ENCODE measurements around the gene ADAMTS17.
"Not testable (repeated sequence)": the region's sequence is repeated elsewhere in the genome, so short reads cannot be mapped to it uniquely, and the experiment has no call there.

The ADAMTS17 gene

GRCh38 chr15:99982662-99983061, 359.1 kb downstream of the ADAMTS17 start:
- no peak overlapping the region for H3K4me3 ChIP-seq (ENCODE audit: low read length in 2 of 2)
- H3K27ac ChIP-seq (ENCODE audit: low read length): no peak overlapping the region
- no peaks in the 10 kb centered on the region for H3K27me3 ChIP-seq (ENCODE audit: control insufficient read depth in 1 of 2, insufficient read depth in 2 of 2, low read length in 2 of 2)
- peaks cover 4% of the 10 kb centered on the region for H3K4me1 ChIP-seq (ENCODE audit: control insufficient read depth, insufficient read depth, low read length)
- no peak overlapping the region for H3K9ac ChIP-seq (ENCODE audit: low read length in 2 of 2)
- no peaks in the 10 kb centered on the region for H3K36me3 ChIP-seq (ENCODE audit: control insufficient read depth in 2 of 2, insufficient read depth in 2 of 2, low read length in 2 of 2)
- no peaks in the 10 kb centered on the region for H3K9me3 ChIP-seq (ENCODE audit: control insufficient read depth in 2 of 2, low read length in 2 of 2)

- H3K27me3 ChIP-seq (ENCODE audit: control insufficient read depth in 1 of 2, insufficient read depth in 2 of 2, low read length in 2 of 2): no peaks in the 10 kb centered on the region
- no peaks in the 10 kb centered on the region for H3K36me3 ChIP-seq (ENCODE audit: control insufficient read depth in 2 of 2, insufficient read depth in 2 of 2, low read length in 2 of 2)
- no peak overlapping the region for H3K9ac ChIP-seq (ENCODE audit: low read length in 2 of 2)
- H3K4me3 ChIP-seq (ENCODE audit: low read length in 2 of 2): no peak overlapping the region
- peaks cover 4% of the 10 kb centered on the region for H3K4me1 ChIP-seq (ENCODE audit: control insufficient read depth, insufficient read depth, low read length)
- no peaks in the 10 kb centered on the region for H3K9me3 ChIP-seq (ENCODE audit: control insufficient read depth in 2 of 2, low read length in 2 of 2)
- H3K27ac ChIP-seq (ENCODE audit: low read length): no peak overlapping the region
These were observed 359.7 kb downstream of the ADAMTS17 start for GRCh38 chr15:99981839-99982658.

- no peak overlapping the region for H3K27ac ChIP-seq (ENCODE audit: low read length)
- no peaks in the 10 kb centered on the region for H3K9me3 ChIP-seq (ENCODE audit: control insufficient read depth in 2 of 2, low read length in 2 of 2)
- no peak overlapping the region for H3K4me3 ChIP-seq (ENCODE audit: low read length in 2 of 2)
- no peaks in the 10 kb centered on the region for H3K36me3 ChIP-seq (ENCODE audit: control insufficient read depth in 2 of 2, insufficient read depth in 2 of 2, low read length in 2 of 2)
- H3K9ac ChIP-seq (ENCODE audit: low read length in 2 of 2): no peak overlapping the region
- peaks cover 1% of the 10 kb centered on the region for H3K4me1 ChIP-seq (ENCODE audit: control insufficient read depth, insufficient read depth, low read length)
- H3K27me3 ChIP-seq (ENCODE audit: control insufficient read depth in 1 of 2, insufficient read depth in 2 of 2, low read length in 2 of 2): no peaks in the 10 kb centered on the region
These were observed 360.6 kb downstream of the ADAMTS17 start for GRCh38 chr15:99981191-99981647.

GRCh38 chr15:99980752-99981151, 361.0 kb downstream of the ADAMTS17 start:
- Histone ChIP-seq H3K36me3 (ENCODE audit: control insufficient read depth in 2 of 2, insufficient read depth in 2 of 2, low read length in 2 of 2) (no peaks in the 10 kb centered on the region), H3K27me3 (ENCODE audit: control insufficient read depth in 1 of 2, insufficient read depth in 2 of 2, low read length in 2 of 2) (no peaks in the 10 kb centered on the region), H3K9ac (ENCODE audit: low read length in 2 of 2) (no peak overlapping the region), H3K4me3 (ENCODE audit: low read length in 2 of 2) (no peak overlapping the region), H3K27ac (ENCODE audit: low read length) (no peak overlapping the region), H3K9me3 (ENCODE audit: control insufficient read depth in 2 of 2, low read length in 2 of 2) (no peaks in the 10 kb centered on the region), H3K4me1 (ENCODE audit: control insufficient read depth, insufficient read depth, low read length) (no peaks in the 10 kb centered on the region)

GRCh38 chr15:99979886-99980285, 361.9 kb downstream of the ADAMTS17 start:
- H3K9ac ChIP-seq (ENCODE audit: low read length in 2 of 2); H3K27me3 ChIP-seq (ENCODE audit: control insufficient read depth in 1 of 2, insufficient read depth in 2 of 2, low read length in 2 of 2); H3K4me3 ChIP-seq (ENCODE audit: low read length in 2 of 2); H3K4me1 ChIP-seq (ENCODE audit: control insufficient read depth, insufficient read depth, low read length); H3K27ac ChIP-seq (ENCODE audit: low read length); H3K9me3 ChIP-seq (ENCODE audit: control insufficient read depth in 2 of 2, low read length in 2 of 2); H3K36me3 ChIP-seq (ENCODE audit: control insufficient read depth in 2 of 2, insufficient read depth in 2 of 2, low read length in 2 of 2): not testable (repeated sequence)

GRCh38 chr15:99979371-99979770, 362.4 kb downstream of the ADAMTS17 start:
- H3K9ac ChIP-seq (ENCODE audit: low read length in 2 of 2): no peak overlapping the region
- no peak overlapping the region for H3K4me3 ChIP-seq (ENCODE audit: low read length in 2 of 2)
- H3K9me3 ChIP-seq (ENCODE audit: control insufficient read depth in 2 of 2, low read length in 2 of 2): no peaks in the 10 kb centered on the region
- no peak overlapping the region for H3K27ac ChIP-seq (ENCODE audit: low read length)
- no peaks in the 10 kb centered on the region for H3K36me3 ChIP-seq (ENCODE audit: control insufficient read depth in 2 of 2, insufficient read depth in 2 of 2, low read length in 2 of 2)
- H3K4me1 ChIP-seq (ENCODE audit: control insufficient read depth, insufficient read depth, low read length): no peaks in the 10 kb centered on the region
- no peaks in the 10 kb centered on the region for H3K27me3 ChIP-seq (ENCODE audit: control insufficient read depth in 1 of 2, insufficient read depth in 2 of 2, low read length in 2 of 2)

- H3K9me3 ChIP-seq (ENCODE audit: control insufficient read depth in 2 of 2, low read length in 2 of 2): no peaks in the 10 kb centered on the region
- no peaks in the 10 kb centered on the region for H3K36me3 ChIP-seq (ENCODE audit: control insufficient read depth in 2 of 2, insufficient read depth in 2 of 2, low read length in 2 of 2)
- H3K27ac ChIP-seq (ENCODE audit: low read length): no peak overlapping the region
- no peaks in the 10 kb centered on the region for H3K4me1 ChIP-seq (ENCODE audit: control insufficient read depth, insufficient read depth, low read length)
- no peaks in the 10 kb centered on the region for H3K27me3 ChIP-seq (ENCODE audit: control insufficient read depth in 1 of 2, insufficient read depth in 2 of 2, low read length in 2 of 2)
- no peak overlapping the region for H3K4me3 ChIP-seq (ENCODE audit: low read length in 2 of 2)
- no peak overlapping the region for H3K9ac ChIP-seq (ENCODE audit: low read length in 2 of 2)
These were observed 363.3 kb downstream of the ADAMTS17 start for GRCh38 chr15:99978426-99978825.

GRCh38 chr15:99977929-99978328, 363.8 kb downstream of the ADAMTS17 start:
- Histone ChIP-seq H3K27ac (ENCODE audit: low read length) (no peak overlapping the region), H3K9ac (ENCODE audit: low read length in 2 of 2) (no peak overlapping the region), H3K27me3 (ENCODE audit: control insufficient read depth in 1 of 2, insufficient read depth in 2 of 2, low read length in 2 of 2) (no peaks in the 10 kb centered on the region), H3K4me1 (ENCODE audit: control insufficient read depth, insufficient read depth, low read length) (no peaks in the 10 kb centered on the region), H3K9me3 (ENCODE audit: control insufficient read depth in 2 of 2, low read length in 2 of 2) (no peaks in the 10 kb centered on the region), H3K4me3 (ENCODE audit: low read length in 2 of 2) (no peak overlapping the region), H3K36me3 (ENCODE audit: control insufficient read depth in 2 of 2, insufficient read depth in 2 of 2, low read length in 2 of 2) (no peaks in the 10 kb centered on the region)

- Histone ChIP-seq H3K27ac (ENCODE audit: low read length) (no peak overlapping the region), H3K36me3 (ENCODE audit: control insufficient read depth in 2 of 2, insufficient read depth in 2 of 2, low read length in 2 of 2) (no peaks in the 10 kb centered on the region), H3K4me1 (ENCODE audit: control insufficient read depth, insufficient read depth, low read length) (no peaks in the 10 kb centered on the region), H3K9me3 (ENCODE audit: control insufficient read depth in 2 of 2, low read length in 2 of 2) (no peaks in the 10 kb centered on the region), H3K4me3 (ENCODE audit: low read length in 2 of 2) (no peak overlapping the region), H3K27me3 (ENCODE audit: control insufficient read depth in 1 of 2, insufficient read depth in 2 of 2, low read length in 2 of 2) (no peaks in the 10 kb centered on the region), H3K9ac (ENCODE audit: low read length in 2 of 2) (no peak overlapping the region)
These were observed 364.9 kb downstream of the ADAMTS17 start for GRCh38 chr15:99976811-99977271.

GRCh38 chr15:99976000-99976399, 365.8 kb downstream of the ADAMTS17 start:
- H3K9me3 ChIP-seq (ENCODE audit: control insufficient read depth in 2 of 2, low read length in 2 of 2): no peaks in the 10 kb centered on the region
- H3K4me3 ChIP-seq (ENCODE audit: low read length in 2 of 2): no peak overlapping the region
- H3K36me3 ChIP-seq (ENCODE audit: control insufficient read depth in 2 of 2, insufficient read depth in 2 of 2, low read length in 2 of 2): no peaks in the 10 kb centered on the region
- no peaks in the 10 kb centered on the region for H3K4me1 ChIP-seq (ENCODE audit: control insufficient read depth, insufficient read depth, low read length)
- H3K9ac ChIP-seq (ENCODE audit: low read length in 2 of 2): no peak overlapping the region
- H3K27me3 ChIP-seq (ENCODE audit: control insufficient read depth in 1 of 2, insufficient read depth in 2 of 2, low read length in 2 of 2): no peaks in the 10 kb centered on the region
- H3K27ac ChIP-seq (ENCODE audit: low read length): no peak overlapping the region

- Histone ChIP-seq H3K9ac (ENCODE audit: low read length in 2 of 2) (no peak overlapping the region), H3K9me3 (ENCODE audit: control insufficient read depth in 2 of 2, low read length in 2 of 2) (no peaks in the 10 kb centered on the region), H3K27me3 (ENCODE audit: control insufficient read depth in 1 of 2, insufficient read depth in 2 of 2, low read length in 2 of 2) (no peaks in the 10 kb centered on the region), H3K36me3 (ENCODE audit: control insufficient read depth in 2 of 2, insufficient read depth in 2 of 2, low read length in 2 of 2) (no peaks in the 10 kb centered on the region), H3K4me1 (ENCODE audit: control insufficient read depth, insufficient read depth, low read length) (no peaks in the 10 kb centered on the region), H3K27ac (ENCODE audit: low read length) (no peak overlapping the region), H3K4me3 (ENCODE audit: low read length in 2 of 2) (no peak overlapping the region)
These were observed 367.5 kb downstream of the ADAMTS17 start for GRCh38 chr15:99974246-99974645.

Measured in stomach smooth muscle (tissue), 2 donors.